ENCODE results near the gene STAC. TPM values are rescaled to one million over a fixed set of nuclear protein-coding genes. Genes with fewer than 3 reads are reported as not detected.

Gene STAC
- total RNA-seq, 2 experiments from 2014 or later, result not detected

- H3K4me3 Mint-ChIP-seq, result no peak overlapping the region
These were observed 1.1 kb downstream of the STAC start for GRCh38 chr3:36381311-36381956.

GRCh38 chr3:36393563-36393962, 13.3 kb downstream of the STAC start:
- intact Hi-C loops (cut with micrococcal nuclease), result no loop called here
- Mint-ChIP-seq H3K27me3 (ENCODE audit: low read depth) (peaks cover 3% of the 10 kb centered on the region), H3K27ac (no peak overlapping the region), H3K9me3 (no peaks in the 10 kb centered on the region), H3K4me3 (no peak overlapping the region), H3K36me3 (ENCODE audit: low read depth) (no peaks in the 10 kb centered on the region), H3K4me1 (ENCODE audit: low read depth) (no peaks in the 10 kb centered on the region)
- CTCF ChIA-PET, result no interaction called here
- no peak for DNase-seq

More at GRCh38 chr3:36381311-36381956, 1.1 kb downstream of the STAC start:
- Mint-ChIP-seq H3K4me1 (ENCODE audit: low read depth) (peaks cover 4% of the 10 kb centered on the region), H3K9me3 (no peaks in the 10 kb centered on the region), H3K27ac (no peak overlapping the region), H3K36me3 (ENCODE audit: low read depth) (no peaks in the 10 kb centered on the region), H3K27me3 (ENCODE audit: low read depth) (peaks cover 29% of the 10 kb centered on the region)
- DNase-seq, result no peak
- intact Hi-C loops (cut with micrococcal nuclease), result no loop called here
- CTCF ChIA-PET, result no interaction called here

- Mint-ChIP-seq H3K27me3 (ENCODE audit: low read depth) (peaks cover 3% of the 10 kb centered on the region), H3K9me3 (no peaks in the 10 kb centered on the region), H3K36me3 (ENCODE audit: low read depth) (no peaks in the 10 kb centered on the region), H3K27ac (no peak overlapping the region), H3K4me1 (ENCODE audit: low read depth) (no peaks in the 10 kb centered on the region), H3K4me3 (no peak overlapping the region)
- intact Hi-C loops (cut with micrococcal nuclease), result no loop called here
- no peak for DNase-seq
- CTCF ChIA-PET, result no interaction called here
These were observed 13.9 kb downstream of the STAC start for GRCh38 chr3:36394176-36394575.

GRCh38 chr3:36397841-36398240, 17.5 kb downstream of the STAC start:
- CTCF ChIA-PET, result interaction anchor here (0.6 kb wide), 1 partner anchor 88 kb away, joined by 8 read pairs; no protein-coding TSS in a partner anchor
- no peaks in the 10 kb centered on the region for H3K4me1 Mint-ChIP-seq (ENCODE audit: low read depth)
- H3K9me3 Mint-ChIP-seq, result no peaks in the 10 kb centered on the region
- DNase-seq, result no peak
- H3K27ac Mint-ChIP-seq, result no peak overlapping the region
- H3K4me3 Mint-ChIP-seq, result no peak overlapping the region
- no peaks in the 10 kb centered on the region for H3K27me3 Mint-ChIP-seq (ENCODE audit: low read depth)
- no peaks in the 10 kb centered on the region for H3K36me3 Mint-ChIP-seq (ENCODE audit: low read depth)
- intact Hi-C loops (cut with micrococcal nuclease), result no loop called here

- no peaks in the 10 kb centered on the region for H3K9me3 Mint-ChIP-seq
- no peak for DNase-seq
- H3K4me3 Mint-ChIP-seq, result no peak overlapping the region
- H3K27me3 Mint-ChIP-seq (ENCODE audit: low read depth), result no peaks in the 10 kb centered on the region
- CTCF ChIA-PET, result interaction anchor here (0.6 kb wide), 1 partner anchor 464 kb away, joined by 3 read pairs; no protein-coding TSS in a partner anchor
- intact Hi-C loops (cut with micrococcal nuclease), result no loop called here
- H3K27ac Mint-ChIP-seq, result no peak overlapping the region
- H3K36me3 Mint-ChIP-seq (ENCODE audit: low read depth), result no peaks in the 10 kb centered on the region
- no peaks in the 10 kb centered on the region for H3K4me1 Mint-ChIP-seq (ENCODE audit: low read depth)
These were observed 19.6 kb downstream of the STAC start for GRCh38 chr3:36399933-36400332.

- intact Hi-C loops (cut with micrococcal nuclease), result no loop called here
- DNase-seq, result no peak
- Mint-ChIP-seq H3K4me3 (no peak overlapping the region), H3K27me3 (ENCODE audit: low read depth) (no peaks in the 10 kb centered on the region), H3K4me1 (ENCODE audit: low read depth) (no peaks in the 10 kb centered on the region), H3K27ac (no peak overlapping the region), H3K36me3 (ENCODE audit: low read depth) (no peaks in the 10 kb centered on the region), H3K9me3 (no peaks in the 10 kb centered on the region)
- CTCF ChIA-PET, result no interaction called here
These were observed 20.8 kb downstream of the STAC start for GRCh38 chr3:36401056-36401455.

GRCh38 chr3:36403661-36404060, 23.4 kb downstream of the STAC start:
- Mint-ChIP-seq H3K36me3 (ENCODE audit: low read depth) (no peaks in the 10 kb centered on the region), H3K9me3 (no peaks in the 10 kb centered on the region), H3K27me3 (ENCODE audit: low read depth) (no peaks in the 10 kb centered on the region), H3K4me1 (ENCODE audit: low read depth) (no peaks in the 10 kb centered on the region), H3K4me3 (no peak overlapping the region), H3K27ac (no peak overlapping the region)
- intact Hi-C loops (cut with micrococcal nuclease), result no loop called here
- no peak for DNase-seq
- CTCF ChIA-PET, result no interaction called here

GRCh38 chr3:36405190-36405589, 24.9 kb downstream of the STAC start:
- no peaks in the 10 kb centered on the region for H3K4me1 Mint-ChIP-seq (ENCODE audit: low read depth)
- intact Hi-C loops (cut with micrococcal nuclease), result no loop called here
- H3K27me3 Mint-ChIP-seq (ENCODE audit: low read depth), result no peaks in the 10 kb centered on the region
- H3K27ac Mint-ChIP-seq, result no peak overlapping the region
- no peak for DNase-seq
- no peaks in the 10 kb centered on the region for H3K9me3 Mint-ChIP-seq
- H3K36me3 Mint-ChIP-seq (ENCODE audit: low read depth), result no peaks in the 10 kb centered on the region
- H3K4me3 Mint-ChIP-seq, result no peak overlapping the region
- CTCF ChIA-PET, result interaction anchor here (0.5 kb wide), 1 partner anchor 436 kb away, joined by 3 read pairs; no protein-coding TSS in a partner anchor

- Mint-ChIP-seq H3K27ac (no peak overlapping the region), H3K27me3 (ENCODE audit: low read depth) (no peaks in the 10 kb centered on the region), H3K4me1 (ENCODE audit: low read depth) (no peaks in the 10 kb centered on the region), H3K4me3 (no peak overlapping the region), H3K36me3 (ENCODE audit: low read depth) (no peaks in the 10 kb centered on the region), H3K9me3 (no peaks in the 10 kb centered on the region)
- CTCF ChIA-PET, result no interaction called here
- no peak for DNase-seq
- intact Hi-C loops (cut with micrococcal nuclease), result loop anchor here (1.0 kb wide), 1 partner anchor 293 kb away; no protein-coding TSS in a partner anchor
These were observed 27.8 kb downstream of the STAC start for GRCh38 chr3:36408146-36408545.

- Mint-ChIP-seq H3K4me1 (ENCODE audit: low read depth) (no peaks in the 10 kb centered on the region), H3K9me3 (peaks cover 3% of the 10 kb centered on the region), H3K4me3 (no peak overlapping the region), H3K36me3 (ENCODE audit: low read depth) (no peaks in the 10 kb centered on the region), H3K27ac (no peak overlapping the region), H3K27me3 (ENCODE audit: low read depth) (peaks cover 2% of the 10 kb centered on the region)
- CTCF ChIA-PET, result no interaction called here
- no peak for DNase-seq
- intact Hi-C loops (cut with micrococcal nuclease), result no loop called here
These were observed 29.6 kb downstream of the STAC start for GRCh38 chr3:36409862-36410261.

GRCh38 chr3:36411587-36411986, 31.3 kb downstream of the STAC start:
- Mint-ChIP-seq H3K9me3 (peaks cover 4% of the 10 kb centered on the region), H3K27ac (no peak overlapping the region), H3K4me3 (no peak overlapping the region), H3K4me1 (ENCODE audit: low read depth) (no peaks in the 10 kb centered on the region), H3K27me3 (ENCODE audit: low read depth) (peaks cover 2% of the 10 kb centered on the region), H3K36me3 (ENCODE audit: low read depth) (no peaks in the 10 kb centered on the region)
- intact Hi-C loops (cut with micrococcal nuclease), result no loop called here
- DNase-seq, result no peak
- CTCF ChIA-PET, result no interaction called here

GRCh38 chr3:36416599-36416998, 36.3 kb downstream of the STAC start:
- DNase-seq, result no peak
- CTCF ChIA-PET, result no interaction called here
- Mint-ChIP-seq H3K4me3 (no peak overlapping the region), H3K4me1 (ENCODE audit: low read depth) (no peaks in the 10 kb centered on the region), H3K27ac (no peak overlapping the region), H3K9me3 (peaks cover 4% of the 10 kb centered on the region), H3K36me3 (ENCODE audit: low read depth) (no peaks in the 10 kb centered on the region), H3K27me3 (ENCODE audit: low read depth) (peaks cover 2% of the 10 kb centered on the region)
- intact Hi-C loops (cut with micrococcal nuclease), result no loop called here

GRCh38 chr3:36417237-36417636, 36.9 kb downstream of the STAC start:
- Mint-ChIP-seq H3K27me3 (ENCODE audit: low read depth) (peaks cover 2% of the 10 kb centered on the region), H3K4me1 (ENCODE audit: low read depth) (no peaks in the 10 kb centered on the region), H3K27ac (no peak overlapping the region), H3K36me3 (ENCODE audit: low read depth) (no peaks in the 10 kb centered on the region), H3K4me3 (no peak overlapping the region), H3K9me3 (peaks cover 4% of the 10 kb centered on the region)
- no peak for DNase-seq
- CTCF ChIA-PET, result no interaction called here
- intact Hi-C loops (cut with micrococcal nuclease), result no loop called here
